Erythroblast (primary cell): Measurements from ENCODE around the gene PGF.
"Not testable (repeated sequence)": the region's sequence is repeated elsewhere in the genome, so short reads cannot be mapped to it uniquely, and the experiment has no call there.

Source experiments
- GATA1 ChIP-seq: IDR thresholded peaks from 2 replicates; pipeline ENCODE4 v1.6.1; 2011; ENCODE audit warnings: low read depth, mild to moderate bottlenecking, control low read depth, low read length, moderate library complexity
- POLR2A ChIP-seq: IDR thresholded peaks from 2 replicates; pipeline ENCODE4 v1.6.1; 2011; ENCODE audit warnings: mild to moderate bottlenecking, low read length

DNA sequence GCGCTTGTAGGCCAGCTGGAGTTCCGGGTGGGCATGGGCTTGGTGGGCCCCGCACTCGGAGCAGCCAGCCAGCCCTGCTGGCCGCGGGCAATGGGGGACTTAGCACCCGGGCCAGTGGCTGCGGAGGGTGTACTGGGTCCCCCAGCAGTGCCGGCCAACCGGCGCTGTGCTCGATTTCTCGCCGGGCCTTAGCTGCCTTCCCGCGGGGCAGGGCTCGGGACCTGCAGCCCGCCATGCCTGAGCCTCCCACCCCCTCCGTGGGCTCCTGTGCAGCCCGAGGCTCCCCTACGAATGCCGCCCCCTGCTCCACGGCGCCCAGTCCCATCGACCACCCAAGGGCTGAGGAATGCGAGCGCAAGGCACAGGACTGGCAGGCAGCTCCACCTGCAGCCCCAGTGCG, 38.8 kb upstream of the PGF start:
- TF ChIP-seq POLR2A, GATA1: not testable (repeated sequence)
